Activated CD8-positive, alpha-beta memory T cell treated with anti-CD3 and anti-CD28 coated beads for 1 hour (primary cell): ENCODE data around the gene AGBL4.

Experiments used
- DNase-seq, 2 donors: peaks; one replicate each; pipeline ENCODE4 v3.0.0-alpha.2; 2020; ENCODE audit warnings: low read depth in 1 of 2; ENCODE audit errors: extremely low read depth in 1 of 2

Gene AGBL4

DNA sequence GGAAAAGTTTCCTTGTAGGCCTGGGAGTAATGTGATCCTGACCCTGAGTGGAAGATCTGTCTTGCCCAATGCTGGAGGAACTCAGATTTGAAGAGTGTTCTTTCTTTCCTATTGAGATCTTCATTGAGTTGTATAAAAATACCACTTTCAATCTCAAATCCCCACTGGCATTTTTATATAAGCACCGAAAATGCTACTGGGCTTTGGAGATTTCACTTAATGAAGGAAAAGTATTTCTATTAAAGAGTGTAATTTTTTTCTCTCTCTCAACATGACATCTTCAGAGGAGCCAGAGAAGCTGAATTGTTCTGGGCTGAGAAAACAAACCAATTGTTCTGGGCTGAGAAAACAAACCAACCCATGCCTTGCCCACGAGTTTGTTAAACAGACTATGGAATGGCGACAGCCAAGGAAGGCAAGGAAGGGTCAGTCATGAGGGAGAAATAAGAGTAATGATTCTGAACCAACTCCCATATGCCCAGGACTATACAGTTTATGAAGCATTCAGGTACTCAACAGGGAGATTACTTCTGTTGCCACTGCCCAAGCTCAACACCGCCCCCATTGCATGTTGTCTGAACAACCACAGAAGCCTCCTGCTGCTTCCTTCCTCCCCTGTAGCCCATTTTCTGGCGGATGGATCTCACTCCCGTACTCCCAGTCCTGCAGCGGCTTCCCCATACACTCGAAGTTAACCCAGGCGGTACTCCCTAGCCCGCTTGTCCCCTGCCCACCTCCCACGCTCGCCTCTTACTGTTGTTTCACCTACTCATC lies 1350.2 kb downstream of the AGBL4 start:
- DNase-seq = no peak

DNA sequence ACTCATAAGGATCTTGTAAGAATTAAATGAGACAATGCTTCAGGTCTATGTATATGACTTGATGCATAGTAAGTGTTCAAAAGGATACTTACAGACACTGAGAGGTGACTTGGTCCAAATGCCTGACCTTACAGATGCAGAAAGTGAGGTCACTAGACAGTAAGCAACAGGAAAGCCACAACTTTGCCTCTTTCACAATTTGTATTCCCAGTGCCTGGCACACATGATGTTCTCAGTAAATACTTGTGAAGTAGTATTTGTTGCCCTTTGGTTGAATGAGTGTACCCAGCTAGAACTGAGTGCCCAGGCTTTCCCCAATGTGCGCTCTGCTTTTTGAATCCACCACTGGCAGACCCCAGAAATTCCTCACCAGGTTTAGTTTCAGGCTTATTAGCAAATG lies 1352.2 kb downstream of the AGBL4 start:
- DNase-seq = no peak

DNA sequence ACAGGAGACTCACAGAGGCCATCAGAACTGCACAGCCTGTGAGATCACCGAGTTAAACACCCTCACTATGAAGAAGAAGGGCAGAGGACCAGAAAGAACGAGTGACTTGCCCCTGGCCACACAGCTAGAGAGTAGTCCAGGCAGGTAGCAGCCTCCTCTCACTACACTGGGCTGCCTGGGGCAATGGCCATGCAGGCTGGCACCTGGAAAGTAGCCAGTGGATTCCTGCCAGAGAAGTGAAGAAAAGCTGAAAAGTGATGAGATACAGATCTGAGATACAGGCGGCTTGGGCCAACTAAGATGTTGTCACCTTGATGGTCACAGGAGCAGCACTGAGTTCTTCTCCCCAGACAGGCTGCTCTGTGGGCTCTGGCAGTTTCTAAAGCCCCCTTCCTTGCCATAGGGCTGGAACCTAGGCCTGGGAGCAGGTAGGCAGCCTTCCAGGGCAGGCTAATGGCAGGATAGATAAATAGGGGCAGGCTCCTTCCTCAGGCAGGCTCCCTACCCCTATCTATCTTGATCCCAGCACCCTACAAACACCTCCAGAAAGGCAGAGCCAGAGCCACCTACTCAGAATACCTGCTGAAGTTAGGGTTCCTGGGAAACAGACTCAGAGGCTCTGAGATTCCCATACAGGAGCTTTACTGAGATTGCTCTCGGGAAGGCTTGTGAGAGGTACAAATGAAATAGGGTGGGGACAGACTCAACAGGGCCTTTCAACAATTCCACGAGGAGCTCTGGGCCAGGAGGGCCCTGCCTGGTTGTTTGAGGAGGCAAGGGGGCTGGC lies 1353.3 kb downstream of the AGBL4 start:
- DNase-seq = no peak

DNA sequence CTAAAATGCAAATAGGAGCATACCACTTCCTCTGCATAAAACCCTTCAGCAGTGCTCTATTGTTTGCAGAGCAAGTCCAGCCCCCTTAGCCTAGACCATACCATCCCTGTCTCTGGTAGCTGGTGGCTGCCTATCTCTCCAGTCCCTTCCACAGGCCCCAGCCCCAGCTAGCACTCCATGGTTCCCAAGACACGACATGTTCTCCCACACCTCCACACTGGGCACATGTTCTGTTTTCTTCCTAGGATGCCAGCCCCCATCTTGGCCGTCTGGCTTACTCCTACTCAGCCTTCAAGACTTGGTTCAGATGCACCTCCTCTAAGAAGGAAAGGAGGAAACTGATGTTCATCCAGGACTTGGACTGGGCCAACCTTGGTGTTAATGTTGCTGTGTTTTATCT lies 1355.4 kb downstream of the AGBL4 start:
- no peak for DNase-seq

DNA sequence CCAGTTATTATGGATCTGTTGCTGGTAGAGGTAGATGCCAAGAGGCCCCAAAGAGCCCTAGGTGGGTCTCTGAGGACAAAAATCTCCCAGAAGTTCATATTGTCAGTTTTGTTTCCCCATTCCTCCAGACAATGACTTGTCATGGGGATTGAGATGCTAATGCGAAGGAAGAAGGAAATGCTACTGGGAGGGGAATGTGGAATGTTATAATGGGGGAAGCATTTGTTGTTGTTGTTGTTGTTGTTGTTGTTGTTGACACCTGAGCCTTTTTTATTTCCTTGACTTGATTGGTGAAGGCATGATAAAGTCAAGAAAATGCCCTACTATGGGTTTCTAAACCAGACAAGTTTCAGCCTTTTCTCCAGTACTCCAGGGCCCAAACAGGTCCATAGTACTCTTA lies 1356.0 kb downstream of the AGBL4 start:
- no peak for DNase-seq

DNA sequence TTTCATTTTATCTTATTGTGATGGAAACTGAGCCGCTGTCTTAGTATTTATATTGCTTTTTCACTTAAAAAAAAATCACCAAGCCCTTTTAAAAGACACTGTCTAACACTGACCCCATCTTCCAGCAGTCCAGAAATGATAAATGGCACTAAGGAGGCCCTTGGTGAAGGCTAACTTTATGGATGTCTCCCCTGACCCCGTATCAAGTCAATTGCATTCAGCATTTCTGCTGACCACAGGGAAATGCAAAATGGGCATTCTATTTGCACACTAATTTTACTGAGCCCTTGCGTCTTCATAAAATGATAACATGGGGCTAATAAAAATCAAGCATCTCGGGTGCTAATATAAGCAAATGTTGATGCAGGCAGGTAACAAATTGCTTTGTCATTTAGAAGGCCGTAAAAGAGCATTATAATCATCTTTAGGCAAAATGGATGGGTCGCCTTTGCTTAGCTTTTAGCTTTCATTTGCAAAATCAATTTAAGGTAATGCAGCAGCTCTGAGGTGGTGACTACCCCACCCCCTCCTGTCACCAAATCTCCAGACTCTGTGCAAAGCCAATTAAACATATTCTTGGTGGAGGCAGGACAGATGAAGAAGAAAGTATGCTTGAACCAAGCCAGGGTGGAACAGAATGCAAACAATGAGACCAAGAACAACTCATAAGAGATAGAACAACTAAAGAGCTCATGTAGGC lies 1357.9 kb downstream of the AGBL4 start:
- DNase-seq = no peak

DNA sequence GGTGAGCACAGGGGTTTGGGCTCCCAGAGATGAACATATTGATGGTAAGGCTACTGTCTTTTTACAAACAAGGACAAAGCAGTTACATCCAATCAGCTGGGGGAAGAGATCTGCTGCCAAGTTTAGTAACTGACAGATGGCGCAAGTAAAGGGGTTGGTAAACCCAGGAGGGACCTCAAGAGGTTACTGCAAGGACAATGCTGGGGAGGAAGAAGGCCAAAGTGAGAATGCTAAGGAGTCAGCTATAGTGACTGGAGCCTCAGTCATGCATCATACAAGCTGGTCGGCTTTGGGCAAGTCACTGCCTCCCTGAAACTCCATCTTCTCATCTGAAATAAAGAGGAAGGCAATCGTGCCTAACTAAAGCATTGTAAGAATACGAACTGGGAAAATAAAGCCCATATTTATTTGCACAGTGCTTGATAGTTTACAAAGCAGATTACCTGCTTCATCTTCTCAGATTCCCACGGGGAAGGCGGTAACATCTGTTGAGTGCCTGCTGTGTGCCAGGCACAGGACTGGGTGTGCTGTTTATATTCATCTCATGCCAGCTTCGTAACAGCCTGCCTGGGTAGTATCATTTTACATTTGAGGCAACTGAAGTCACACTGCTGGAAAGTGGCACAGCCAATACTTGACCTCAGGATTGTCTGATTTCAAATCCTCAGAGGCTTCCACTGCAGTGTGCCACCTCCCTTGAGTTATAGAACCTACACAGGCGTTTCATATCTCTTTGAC lies 1361.9 kb downstream of the AGBL4 start:
- no peak for DNase-seq

DNA sequence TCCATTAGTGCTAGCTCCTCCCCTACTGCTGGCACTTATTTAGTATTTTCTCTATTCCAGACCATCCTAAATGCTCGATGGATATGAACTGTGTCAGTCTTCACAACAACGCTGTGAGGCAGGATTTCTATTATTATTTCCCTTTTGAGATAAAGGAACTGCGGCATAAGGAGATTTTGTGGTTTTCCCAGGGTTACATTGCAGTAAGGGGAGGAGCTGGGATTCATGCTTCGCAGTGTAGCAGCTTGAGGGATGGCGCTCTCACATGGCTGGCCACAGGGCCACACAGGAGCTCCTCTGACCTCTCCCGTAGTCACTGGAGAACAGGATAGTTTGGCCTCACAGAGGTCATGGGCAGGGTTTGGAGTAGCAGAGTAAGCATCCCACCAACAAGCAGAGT lies 1364.0 kb downstream of the AGBL4 start:
- no peak for DNase-seq

DNA sequence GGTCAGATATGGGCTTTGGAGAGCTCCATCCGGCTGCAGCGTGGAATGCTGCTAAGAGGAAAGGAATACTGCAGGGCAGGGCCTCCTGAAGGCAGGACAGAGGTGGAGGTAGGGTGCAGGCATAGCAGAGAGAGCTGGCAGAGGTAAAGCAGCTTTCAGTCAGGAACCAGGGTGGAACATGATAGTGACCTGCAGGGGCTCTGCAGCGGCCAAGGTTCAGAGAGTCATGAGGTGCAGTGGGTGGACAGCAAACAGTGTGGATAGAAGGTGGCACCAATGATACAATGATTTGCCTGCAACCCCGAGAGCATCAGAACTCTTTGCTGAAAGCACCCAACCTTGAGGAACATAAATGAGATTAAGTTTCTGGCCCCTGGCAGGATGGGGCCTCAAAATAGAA lies 1366.3 kb downstream of the AGBL4 start:
- no peak for DNase-seq

DNA sequence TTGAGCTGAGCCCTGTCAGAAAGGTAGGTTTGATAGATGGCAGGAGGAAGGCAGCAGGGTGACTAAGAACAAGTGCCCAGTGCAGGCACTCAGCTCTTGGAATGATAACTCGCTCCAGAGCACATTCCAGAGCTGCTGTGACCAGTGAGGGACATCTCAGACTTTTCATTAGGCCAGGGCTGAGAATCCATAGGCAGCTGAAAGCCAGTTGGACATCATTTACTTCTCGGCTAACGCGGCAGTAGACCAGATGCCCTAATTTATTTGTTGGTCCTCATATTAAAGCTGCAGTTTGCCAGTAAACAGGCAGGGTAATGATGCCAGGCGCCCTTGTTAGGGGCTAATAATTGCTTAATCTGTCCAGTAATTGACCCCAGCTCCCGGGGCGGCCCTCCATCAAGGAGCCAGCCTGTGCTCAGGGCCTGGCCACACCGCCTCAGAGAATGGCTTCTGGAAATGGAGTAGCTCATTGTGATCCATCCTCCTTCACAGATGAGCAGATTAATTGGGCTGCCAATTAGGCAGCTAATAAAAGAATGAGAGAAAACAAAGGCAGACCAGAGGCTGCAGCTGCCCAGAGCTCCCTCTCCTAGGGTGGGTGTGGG lies 1369.0 kb downstream of the AGBL4 start:
- DNase-seq = no peak

DNA sequence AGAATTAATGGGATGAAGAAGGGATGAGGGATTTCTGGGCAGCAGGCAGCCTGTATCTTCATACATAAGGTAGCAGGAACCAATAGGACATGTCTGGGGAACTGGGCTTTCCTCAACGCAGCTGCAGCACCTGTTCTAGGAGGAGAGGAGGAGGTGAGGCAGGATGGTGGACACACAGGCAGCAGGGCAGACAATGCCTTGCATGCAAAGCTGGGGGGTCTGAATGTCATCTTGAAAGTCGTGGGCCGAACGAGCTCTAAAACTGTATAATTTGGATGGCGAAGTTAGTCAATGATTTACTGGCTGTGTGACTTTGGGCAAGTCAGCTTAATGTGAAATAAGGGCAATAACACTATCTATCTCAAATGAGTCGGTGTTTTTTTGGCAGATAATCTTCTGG lies 1371.4 kb downstream of the AGBL4 start:
- DNase-seq = no peak

DNA sequence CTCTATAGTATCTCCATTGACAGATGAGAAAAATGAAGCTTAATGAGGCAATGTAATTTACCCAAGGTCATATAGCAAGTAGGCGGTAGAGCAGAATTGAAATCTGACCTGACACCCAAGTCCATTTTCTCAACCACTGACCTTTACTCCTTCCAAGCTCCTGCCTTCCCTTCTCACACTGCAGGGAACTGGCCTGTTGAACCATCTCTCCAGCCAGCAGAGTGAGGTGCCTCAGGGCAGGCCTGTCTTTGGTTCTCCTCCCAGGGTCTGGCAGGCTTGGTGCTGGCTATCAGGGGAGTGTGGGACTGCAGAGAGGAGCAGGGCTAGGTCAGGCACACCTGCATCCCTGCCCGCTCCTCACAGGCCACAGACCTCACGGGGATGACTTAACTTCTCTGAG lies 1373.9 kb downstream of the AGBL4 start:
- no peak for DNase-seq

DNA sequence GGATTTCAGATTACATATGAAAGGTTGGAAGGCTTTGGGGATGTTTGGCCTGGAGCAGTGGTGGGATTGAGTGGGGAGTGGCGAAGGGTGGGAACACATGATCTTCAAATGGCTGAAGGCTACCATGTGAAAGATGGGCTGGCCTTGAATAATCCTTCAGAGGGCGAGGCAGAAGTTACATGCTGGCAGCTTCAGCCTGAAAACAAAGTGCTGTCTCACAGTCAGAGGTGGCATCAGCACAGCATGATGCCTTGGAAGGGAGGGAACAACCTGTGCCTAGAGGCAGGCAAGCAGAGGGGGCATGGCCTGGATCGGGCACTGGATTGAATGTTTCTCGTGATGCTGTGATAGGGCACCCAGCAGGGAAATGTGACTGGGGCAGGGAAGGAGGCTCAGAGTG lies 1377.9 kb downstream of the AGBL4 start:
- DNase-seq = no peak

DNA sequence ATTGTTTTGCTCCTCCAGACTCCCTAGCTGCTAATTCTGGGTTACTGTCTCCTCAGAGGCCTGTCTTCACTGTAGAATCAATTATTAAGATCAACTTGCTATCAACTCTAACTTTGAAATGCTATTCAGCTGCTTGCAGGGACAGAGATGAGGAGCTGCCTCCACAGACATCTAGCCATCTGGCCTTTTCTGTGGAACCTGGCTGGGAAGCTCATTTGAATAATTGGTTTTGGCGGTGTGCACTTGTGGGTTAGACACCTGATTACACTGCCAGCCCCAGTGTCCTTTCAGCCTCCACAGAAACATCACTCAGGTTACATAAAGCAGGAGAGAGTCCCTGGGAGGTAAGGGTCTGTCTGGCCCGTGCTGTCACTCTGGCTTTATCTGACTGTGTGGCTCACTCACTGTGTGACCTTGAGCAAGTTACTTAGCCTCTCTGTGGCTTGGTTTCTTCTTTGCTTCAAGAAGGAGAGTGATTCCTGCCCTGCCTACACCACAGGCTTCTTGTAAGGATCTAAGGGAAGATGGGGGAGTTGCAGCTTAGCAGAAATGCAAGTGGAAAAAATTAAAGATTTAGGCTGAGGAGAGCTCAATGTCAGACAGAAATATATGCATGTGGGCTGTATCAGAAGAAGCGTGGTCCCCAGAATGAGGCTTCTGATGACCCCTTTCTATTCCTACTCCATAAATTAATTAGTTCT lies 1378.7 kb downstream of the AGBL4 start:
- no peak for DNase-seq

DNA sequence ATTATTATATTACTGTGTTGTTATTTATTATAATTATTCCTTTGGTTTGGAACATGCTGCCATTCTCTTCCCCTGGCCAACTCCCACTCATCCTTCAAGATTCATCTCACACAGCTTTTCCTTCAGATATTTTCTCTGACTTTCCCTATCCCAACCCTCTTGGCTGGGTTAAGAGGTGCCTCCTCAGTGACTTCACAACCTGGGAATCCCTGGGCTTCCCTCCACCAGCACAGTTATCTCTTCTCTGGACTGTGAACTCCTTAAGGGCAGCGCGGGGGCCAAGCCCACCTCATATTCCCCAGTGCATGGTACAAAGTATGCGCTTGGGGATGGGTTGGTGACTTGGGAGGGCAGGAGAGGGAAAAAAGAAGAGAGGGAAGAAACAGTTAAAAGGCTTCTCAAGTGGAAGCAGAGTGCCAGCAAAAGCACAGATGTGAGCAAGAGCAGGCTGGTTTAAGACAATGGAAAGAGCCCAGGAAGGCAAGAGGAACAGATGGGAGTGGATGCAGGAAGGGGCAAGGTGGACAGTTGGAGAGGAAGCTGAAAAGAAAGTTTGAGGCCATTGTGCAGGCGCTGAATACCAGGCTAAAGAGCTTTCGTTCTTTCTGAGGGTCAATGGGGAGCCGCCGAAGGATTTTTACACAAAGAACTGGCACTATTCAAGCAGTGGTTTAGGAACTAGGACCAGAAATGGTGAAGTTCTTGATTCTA lies 1379.4 kb downstream of the AGBL4 start:
- no peak for DNase-seq

DNA sequence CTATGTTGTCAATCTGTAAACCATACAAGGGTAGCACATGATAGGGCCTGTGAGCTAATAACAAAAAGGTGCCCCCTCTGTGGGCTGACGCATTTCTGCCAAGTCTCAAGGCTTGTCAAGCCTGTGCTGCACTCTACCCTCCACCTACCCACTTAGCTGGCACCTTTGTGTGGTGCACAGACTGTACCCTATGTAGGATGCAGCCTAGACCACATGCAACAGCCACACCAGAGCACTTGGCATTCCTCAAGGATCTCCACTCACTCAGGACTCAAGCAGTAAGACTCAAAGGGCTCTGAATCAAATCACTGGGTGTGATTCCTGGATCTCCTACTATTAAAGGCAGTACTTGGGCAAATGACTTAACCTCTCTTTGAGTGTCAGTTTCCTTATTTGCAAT lies 1380.6 kb downstream of the AGBL4 start:
- no peak for DNase-seq

DNA sequence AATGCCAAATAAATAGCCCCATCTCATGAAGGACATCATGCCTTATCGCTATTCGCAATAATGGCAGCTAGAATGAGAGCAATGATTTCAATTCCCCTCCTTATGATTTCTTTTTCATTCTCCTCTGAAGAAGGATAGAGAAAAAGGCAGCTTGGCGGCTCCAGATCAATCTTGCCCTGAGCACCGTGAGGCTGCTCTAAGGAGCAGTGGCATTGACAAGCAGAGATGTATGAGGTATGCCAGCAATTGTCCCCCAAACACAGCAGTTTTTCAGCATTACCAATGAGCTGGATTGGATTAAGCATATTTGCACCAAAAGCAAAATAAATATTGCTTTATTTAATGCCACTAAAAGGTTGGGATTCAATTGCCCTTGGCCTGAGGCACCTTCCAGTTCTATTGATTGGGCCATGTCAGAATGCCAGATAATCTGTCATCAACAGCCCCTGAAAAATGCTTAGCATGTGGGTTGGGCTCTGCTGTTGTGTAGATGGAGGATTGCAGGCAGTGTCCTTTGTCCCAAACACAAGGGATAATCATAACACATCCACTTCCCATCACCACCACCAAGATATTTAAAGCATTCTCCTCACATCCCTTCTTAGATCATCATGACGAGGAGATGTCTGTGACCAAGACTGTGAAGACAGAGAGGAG lies 1382.8 kb downstream of the AGBL4 start:
- DNase-seq = no peak

DNA sequence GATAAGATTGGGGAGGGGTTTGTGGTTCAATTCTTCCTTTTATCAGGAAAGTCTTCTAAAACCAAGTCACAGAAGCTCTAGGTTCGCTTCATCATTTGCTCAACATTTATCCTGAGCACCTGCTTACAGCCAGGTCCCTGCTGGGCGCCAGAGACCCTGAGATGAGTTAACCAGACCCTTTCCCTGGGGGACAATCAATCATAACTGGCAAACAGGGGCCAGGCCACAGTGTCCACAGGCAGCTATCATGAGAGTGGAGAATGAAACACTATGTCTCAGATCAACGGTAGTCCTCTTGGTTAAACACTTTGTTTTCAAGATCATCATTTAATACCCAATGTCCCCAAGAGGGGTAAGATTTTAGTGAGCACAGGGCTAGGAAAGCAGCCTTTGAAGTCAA lies 1393.9 kb downstream of the AGBL4 start:
- DNase-seq = no peak

DNA sequence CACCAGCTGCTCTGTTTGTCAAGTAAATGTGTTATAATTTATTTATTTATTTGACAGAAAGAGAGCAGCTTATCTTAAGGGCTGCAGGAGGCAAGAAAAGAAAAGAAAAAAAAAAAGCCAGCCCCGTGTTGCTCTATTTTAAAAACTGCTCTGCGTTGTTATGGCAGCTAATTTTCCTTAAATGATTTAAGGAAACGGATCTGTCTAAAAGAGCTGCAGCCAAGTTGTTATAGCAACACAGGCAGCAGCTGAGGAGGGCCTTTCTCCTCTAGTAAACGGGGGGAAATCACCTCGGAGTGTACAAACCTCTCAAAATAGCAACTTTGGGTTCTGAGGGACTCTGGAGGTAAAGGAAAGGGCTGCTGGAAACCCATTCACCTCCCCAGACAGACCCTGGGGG lies 1396.3 kb downstream of the AGBL4 start:
- DNase-seq = no peak
